A673 (cell line): ENCODE measurements around the gene BTBD9.

Source experiments
- CTCF ChIP-seq: fragments of 300-800, 200-600 bp; sonication (generic); conservative IDR thresholded peaks from 2 replicates; pipeline ENCODE4 v1.5.1; 2017; ENCODE audit warnings: low read depth, mild to moderate bottlenecking, antibody characterized with exemption, low read length, moderate library complexity, mixed read lengths
- EZH2 ChIP-seq: fragments of 200-600 bp; sonication (generic); IDR thresholded peaks from 2 replicates; pipeline ENCODE4 v1.6.1; 2017; ENCODE audit warnings: borderline replicate concordance, low read depth, mild to moderate bottlenecking, mixed read lengths, antibody characterized with exemption, low read length; ENCODE audit not compliant: poor library complexity, severe bottlenecking

DNA sequence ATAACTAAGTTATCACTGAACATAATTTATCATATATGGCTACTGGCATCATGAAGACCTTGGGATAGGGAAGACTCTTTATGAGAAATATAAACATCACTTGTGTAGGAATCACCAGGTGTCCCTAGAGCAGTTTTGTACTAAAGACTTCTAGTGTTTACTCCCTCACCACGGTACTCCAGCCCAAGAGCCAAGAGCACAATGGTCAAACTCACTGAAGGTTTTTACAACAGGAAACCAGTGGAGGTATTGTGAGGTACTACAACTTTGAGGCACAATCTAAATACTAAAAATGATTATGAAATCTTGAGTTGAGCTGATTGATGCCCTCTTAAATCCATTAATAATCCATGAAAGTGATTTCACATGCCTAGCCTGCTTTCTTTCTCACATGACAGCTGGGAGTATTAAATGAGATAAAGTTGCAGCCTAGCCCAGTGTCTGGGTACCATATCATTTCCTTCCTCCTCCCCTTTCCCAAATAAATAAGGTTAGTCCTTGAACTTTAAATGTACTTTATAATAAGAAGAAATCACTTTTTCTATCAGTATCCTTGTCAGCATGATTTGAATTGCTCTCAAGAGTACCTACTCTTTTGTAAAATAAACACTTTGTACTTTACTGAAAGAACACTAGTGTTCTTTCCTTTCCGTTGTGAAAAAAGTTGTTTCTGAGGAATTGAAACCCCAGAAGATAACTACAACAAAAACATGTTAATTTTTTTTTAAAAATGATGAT, 36.7 kb upstream of the BTBD9 start:
- TF ChIP-seq EZH2 (no peak), CTCF (no peak)
